GM12892 (cell line): ENCODE data around the gene BABAM2.

Experiments used
- POLR2A ChIP-seq: IDR thresholded peaks from 2 replicates; pipeline ENCODE4 v1.6.1; 2011; ENCODE audit warnings: low read depth, low read length, control low read depth
- TAF1 ChIP-seq: IDR thresholded peaks from 2 replicates; pipeline ENCODE4 v1.6.1; 2011; ENCODE audit warnings: low read depth, mild to moderate bottlenecking, control low read depth, low read length, borderline replicate concordance

DNA sequence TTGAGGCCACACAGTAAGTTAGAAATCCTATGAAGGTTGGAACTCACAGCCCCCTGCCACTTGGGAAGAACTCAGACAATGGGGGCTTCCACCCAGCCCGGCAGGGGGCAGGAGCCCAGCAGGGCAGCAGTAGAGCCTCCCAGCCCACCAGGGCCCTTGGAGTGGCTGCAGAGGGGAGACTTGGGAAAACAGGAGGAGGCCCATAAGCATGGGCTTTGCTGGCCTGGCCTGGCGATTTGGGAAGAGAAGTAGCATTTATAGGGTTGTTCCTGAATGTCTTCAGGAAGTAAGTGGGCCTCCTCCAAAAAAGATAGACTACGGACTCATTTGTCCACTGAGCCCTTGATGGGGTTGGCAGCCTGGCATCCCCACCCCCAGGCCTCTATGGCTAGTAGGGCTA, 484.7 kb downstream of the BABAM2 start:
- TF ChIP-seq TAF1 (no peak), POLR2A (no peak)
